ENCODE data around the gene KIAA1755.

Gene KIAA1755

GRCh38 chr20:38260378-38261053 lies at the start of gene KIAA1755:
Gene KIAA1755 (minus strand): TSS chr20:38260735. CDS start chr20:38260500, 235 bp downstream.
- DNase-seq: no peak

GRCh38 chr20:38308447-38308846 lies 47.9 kb upstream of the KIAA1755 start:
- no peak for DNase-seq

GRCh38 chr20:38308047-38308438 lies 47.5 kb upstream of the KIAA1755 start:
- DNase-seq: no peak

GRCh38 chr20:38307371-38308046 lies 47.0 kb upstream of the KIAA1755 start:
- no peak for DNase-seq

GRCh38 chr20:38306379-38306778 lies 45.8 kb upstream of the KIAA1755 start:
- no peak for DNase-seq

GRCh38 chr20:38305541-38305940 lies 45.0 kb upstream of the KIAA1755 start:
- no peak for DNase-seq

- no peak for DNase-seq
Observed at GRCh38 chr20:38304845-38305447, 44.4 kb upstream of the KIAA1755 start.

- no peak for DNase-seq
Observed at GRCh38 chr20:38303908-38304379, 43.4 kb upstream of the KIAA1755 start, which contains the start of gene BPI. Gene BPI (plus strand): TSS chr20:38304156. CDS start chr20:38304224, 68 bp downstream.

- DNase-seq: no peak
Observed at GRCh38 chr20:38302786-38303185, 42.3 kb upstream of the KIAA1755 start.

- no peak for DNase-seq
Observed at GRCh38 chr20:38301309-38301708, 40.8 kb upstream of the KIAA1755 start.

- DNase-seq: no peak
Observed at GRCh38 chr20:38300438-38300837, 39.9 kb upstream of the KIAA1755 start.

- no peak for DNase-seq
Observed at GRCh38 chr20:38299963-38300362, 39.4 kb upstream of the KIAA1755 start.

- no peak for DNase-seq
Observed at GRCh38 chr20:38298768-38299288, 38.3 kb upstream of the KIAA1755 start.

GRCh38 chr20:38297916-38298674 lies 37.6 kb upstream of the KIAA1755 start:
- DNase-seq: no peak

GRCh38 chr20:38296433-38296832 lies 35.9 kb upstream of the KIAA1755 start:
- no peak for DNase-seq

GRCh38 chr20:38295811-38296210 lies 35.3 kb upstream of the KIAA1755 start:
- no peak for DNase-seq

GRCh38 chr20:38294076-38294591 lies 33.6 kb upstream of the KIAA1755 start:
- no peak for DNase-seq

- DNase-seq: no peak
Observed at GRCh38 chr20:38293491-38294065, 33.0 kb upstream of the KIAA1755 start.

GRCh38 chr20:38291966-38292365 lies 31.4 kb upstream of the KIAA1755 start:
- no peak for DNase-seq

- DNase-seq: peak; percentile 31
Observed at GRCh38 chr20:38290829-38291814, 30.6 kb upstream of the KIAA1755 start.
